SH-SY5Y (cell line): Measurements from ENCODE around the gene KAT2B.

ENCODE experiments used
- GATA2 ChIP-seq: IDR thresholded peaks from 2 replicates; pipeline ENCODE4 v1.6.1; 2011; ENCODE audit warnings: mild to moderate bottlenecking, low read depth, low read length
- GATA3 ChIP-seq: IDR thresholded peaks from 2 replicates; pipeline ENCODE4 v1.6.1; 2011; ENCODE audit warnings: low read depth, mild to moderate bottlenecking, low read length, moderate library complexity

- TF ChIP-seq GATA3 (no peak), GATA2 (no peak)
Measured at GRCh38 chr3:20111836-20112235, 71.6 kb downstream of the KAT2B start.
